AG10803 (cell line): ENCODE results near the gene PSMB3.

Experiments used
- DNase-seq: peaks from one replicate; pipeline ENCODE4 v3.0.0; 2010; ENCODE audit warnings: low read depth
- H3K4me3 ChIP-seq: 2 replicates; pipeline ENCODE4 v1.5.1; 2011; ENCODE audit warnings: mild to moderate bottlenecking, low read length, control low read depth
- TF ChIP-seq, protein P1 (sequence below): conservative IDR thresholded peaks from 2 replicates; pipeline ENCODE4 v1.5.1; 2011; ENCODE audit warnings: mild to moderate bottlenecking, low read length, control low read depth, inconsistent platforms

The PSMB3 gene

DNA sequence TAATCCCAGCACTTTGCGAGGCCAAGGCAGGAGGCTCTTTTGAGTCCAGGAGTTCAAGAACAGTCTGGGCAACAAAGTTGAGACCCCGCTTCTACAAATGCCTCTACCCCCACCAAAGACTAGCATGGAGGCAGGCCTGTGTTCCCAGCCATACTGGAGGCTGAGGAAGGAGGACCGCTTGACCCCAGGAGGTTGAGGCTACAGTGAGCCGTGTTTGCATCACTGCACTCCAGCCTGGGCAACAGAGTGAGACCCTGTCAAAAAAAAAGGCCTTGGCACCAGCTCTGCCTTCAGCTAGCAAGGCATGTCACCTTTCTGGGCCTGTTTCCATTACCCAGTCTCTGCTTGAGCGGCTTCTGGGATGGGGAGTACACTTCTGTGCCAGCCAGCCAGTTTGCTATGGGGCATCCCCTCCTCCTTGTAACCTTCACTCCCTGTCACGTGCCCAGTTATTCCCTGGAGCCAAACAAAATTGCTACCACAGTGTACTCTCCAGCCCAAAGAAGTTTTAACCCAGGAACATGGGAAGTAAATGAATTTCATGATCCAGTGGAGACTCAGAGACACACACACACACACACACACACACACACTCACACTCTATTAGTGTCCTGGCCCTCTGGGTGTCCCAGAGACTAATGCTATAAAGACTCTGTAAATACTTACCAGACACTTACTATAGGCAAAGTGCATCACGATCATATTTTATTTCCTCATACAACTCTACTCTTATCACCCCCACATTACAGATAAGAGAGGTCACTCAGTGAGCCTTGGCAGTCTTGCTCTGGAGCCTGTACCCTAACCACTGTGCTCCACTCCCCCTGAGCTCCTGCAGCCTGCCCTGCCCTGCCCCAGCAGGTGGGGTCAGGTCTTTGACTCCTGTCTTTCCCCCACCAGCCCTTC, 19.9 kb upstream of the PSMB3 start:
- H3K4me3 ChIP-seq, result no peak overlapping the region
- TF ChIP-seq, protein P1, sequence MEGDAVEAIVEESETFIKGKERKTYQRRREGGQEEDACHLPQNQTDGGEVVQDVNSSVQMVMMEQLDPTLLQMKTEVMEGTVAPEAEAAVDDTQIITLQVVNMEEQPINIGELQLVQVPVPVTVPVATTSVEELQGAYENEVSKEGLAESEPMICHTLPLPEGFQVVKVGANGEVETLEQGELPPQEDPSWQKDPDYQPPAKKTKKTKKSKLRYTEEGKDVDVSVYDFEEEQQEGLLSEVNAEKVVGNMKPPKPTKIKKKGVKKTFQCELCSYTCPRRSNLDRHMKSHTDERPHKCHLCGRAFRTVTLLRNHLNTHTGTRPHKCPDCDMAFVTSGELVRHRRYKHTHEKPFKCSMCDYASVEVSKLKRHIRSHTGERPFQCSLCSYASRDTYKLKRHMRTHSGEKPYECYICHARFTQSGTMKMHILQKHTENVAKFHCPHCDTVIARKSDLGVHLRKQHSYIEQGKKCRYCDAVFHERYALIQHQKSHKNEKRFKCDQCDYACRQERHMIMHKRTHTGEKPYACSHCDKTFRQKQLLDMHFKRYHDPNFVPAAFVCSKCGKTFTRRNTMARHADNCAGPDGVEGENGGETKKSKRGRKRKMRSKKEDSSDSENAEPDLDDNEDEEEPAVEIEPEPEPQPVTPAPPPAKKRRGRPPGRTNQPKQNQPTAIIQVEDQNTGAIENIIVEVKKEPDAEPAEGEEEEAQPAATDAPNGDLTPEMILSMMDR, result no peak
- DNase-seq, result no peak

DNA sequence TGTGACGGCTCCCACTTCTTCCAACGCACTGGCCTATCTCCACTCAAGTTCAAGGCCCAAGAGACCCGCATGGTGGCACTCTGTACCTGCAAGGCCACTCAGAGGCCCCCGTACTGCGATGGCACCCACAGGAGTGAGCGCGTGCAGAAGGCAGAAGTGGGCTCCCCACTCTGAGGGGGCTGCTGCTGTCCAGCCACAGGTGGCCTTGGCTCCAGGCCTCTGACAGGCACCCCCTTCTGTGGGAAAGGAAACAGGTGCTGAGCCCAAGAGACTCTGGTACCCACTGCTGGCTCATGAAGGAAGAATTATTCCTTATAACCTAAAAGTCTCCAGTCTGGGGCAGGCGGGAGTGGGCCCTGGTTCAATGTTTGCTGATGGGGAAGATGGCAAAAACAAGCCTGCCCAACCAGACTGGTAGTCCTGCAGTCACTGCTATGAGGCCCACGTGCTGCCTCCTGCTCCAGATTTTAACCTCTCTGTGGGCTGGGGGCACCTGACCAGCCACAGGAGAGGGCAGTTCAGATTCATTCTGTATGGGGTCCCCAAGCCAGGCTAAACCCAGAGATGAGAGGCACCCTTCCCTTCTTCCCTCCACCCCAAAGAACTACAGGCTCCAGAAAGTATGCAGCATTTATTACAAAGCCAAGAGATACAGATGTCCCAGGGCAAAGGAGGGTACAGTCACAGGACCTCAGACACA, 19.1 kb upstream of the PSMB3 start:
- TF ChIP-seq, protein P1, result no peak
- no peak overlapping the region for H3K4me3 ChIP-seq
- DNase-seq, result no peak

DNA sequence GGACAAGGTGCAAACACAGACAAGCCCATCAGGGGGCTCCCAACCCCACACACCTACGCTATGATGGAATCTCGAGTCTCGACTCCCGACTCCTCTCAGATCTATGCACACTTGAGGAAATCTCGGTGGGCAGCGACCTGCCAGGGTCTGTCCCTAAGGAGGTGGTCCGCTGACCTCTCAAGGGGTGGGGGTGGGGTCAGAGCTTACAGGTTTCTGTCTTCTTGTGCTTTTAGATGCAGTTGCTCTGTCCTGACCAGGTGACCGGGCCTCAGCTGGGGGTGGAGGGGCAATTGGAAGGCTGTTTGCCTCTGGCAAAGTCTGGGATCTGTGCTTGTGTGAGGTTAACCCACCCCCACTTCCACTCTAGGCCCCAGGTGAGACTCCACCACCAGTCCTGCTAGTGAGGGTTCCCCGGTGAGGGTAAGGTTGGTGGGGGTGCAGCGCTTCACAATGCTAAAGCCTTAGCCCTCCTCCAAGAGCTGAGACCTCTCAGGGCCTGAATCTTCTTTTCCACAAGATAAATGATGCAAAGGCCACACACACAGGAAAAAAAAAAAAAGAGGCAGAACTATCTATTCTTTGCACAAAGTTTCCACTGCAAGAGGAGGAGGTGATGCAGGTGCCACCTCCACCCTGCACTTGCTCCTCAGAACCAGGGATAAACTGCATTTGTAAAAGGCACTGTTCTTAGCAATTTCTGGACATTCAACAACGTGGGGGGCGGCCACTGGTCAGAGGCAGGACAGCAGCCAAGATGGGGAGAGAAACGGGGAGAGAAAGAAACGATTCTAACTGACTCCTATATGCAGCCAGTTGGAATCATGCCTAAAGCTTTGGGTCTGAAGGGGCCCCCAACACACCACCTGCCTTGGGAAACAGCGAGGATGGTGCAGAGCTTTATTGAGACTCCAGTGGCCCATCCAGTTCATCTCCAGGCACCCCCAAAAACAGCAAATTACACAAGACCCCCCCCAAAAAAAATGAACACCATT, 18.3 kb upstream of the PSMB3 start:
- no peak for DNase-seq
- TF ChIP-seq, protein P1, result 0 out of 2 replicates have a peak, but pooled peaks have one; percentile 5
- H3K4me3 ChIP-seq, result no peak overlapping the region

DNA sequence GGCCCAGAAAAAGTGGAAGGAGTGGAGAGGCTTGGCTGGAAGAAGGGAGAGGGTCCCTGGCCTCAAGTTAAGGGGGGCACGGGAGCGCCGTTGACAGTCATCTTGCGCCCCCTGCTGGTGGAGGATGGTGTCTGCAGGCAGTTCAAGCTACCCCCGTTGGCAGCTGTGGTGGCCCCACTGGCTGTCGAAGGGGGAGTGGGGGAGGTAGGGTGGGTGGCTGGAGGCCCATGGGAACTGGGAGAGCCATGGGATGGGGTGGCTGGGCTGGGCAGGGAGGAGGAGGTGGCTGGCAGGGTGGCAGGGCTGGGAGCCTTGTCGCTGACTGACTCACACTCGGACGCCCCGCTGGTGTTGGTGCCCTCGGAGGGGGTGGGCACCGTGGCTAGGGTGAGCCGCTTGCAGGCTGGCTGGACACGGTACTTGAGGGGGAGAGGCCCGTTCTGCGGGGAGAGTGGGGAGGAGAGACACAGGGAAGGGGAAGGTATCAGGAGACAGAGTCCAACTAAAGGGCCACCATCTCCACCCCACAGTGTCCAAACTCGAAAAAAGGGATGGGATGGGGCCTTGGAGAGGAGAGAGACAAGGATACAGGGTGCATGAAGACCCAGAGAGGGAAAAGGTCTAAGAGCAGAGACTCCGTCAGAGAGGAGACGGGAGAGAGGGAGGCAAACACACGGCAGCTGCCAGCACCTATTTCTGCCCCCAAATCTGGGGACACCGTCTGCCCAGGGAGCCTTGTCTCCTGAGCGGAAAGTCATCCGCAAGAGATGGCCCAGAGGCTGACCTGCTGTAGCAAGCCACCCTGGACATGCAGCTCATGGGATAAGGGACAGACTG, 17.2 kb upstream of the PSMB3 start:
- no peak overlapping the region for H3K4me3 ChIP-seq
- DNase-seq, result no peak
- TF ChIP-seq, protein P1, result peak; percentile 78

DNA sequence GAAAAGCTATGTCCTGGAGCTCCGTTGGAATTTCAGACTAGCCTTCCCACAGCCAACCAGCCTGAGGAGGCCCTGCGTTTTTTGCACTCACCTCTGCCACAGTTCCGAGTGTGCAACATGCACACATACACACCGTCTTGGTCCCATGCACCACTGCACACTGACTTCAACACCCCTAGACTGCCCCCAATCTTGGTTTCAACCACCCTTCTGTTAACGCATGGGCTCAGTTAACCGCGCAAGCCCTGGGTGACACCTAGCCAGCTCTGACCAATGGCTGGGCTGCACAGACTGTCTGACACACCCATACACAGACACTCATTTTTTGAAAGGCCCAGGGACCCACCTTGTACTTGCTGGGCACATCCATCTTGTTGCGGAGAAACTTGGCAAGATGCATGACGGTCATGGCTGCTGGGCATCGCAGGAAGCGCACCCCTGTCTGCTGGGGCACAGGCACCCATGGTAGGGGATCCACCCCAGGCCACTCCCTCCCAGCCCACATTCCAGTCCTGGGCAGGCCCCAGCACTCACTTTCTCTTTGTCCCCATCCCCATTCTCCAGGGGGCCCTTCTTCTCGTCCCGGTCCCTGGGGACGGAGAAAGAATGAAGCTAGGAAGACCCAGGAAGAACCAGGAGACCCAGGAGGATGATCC, 14.4 kb upstream of the PSMB3 start:
- TF ChIP-seq, protein P1, result no peak
- H3K4me3 ChIP-seq, result no peak overlapping the region
- no peak for DNase-seq
